ENCODE measurements around the gene ACBD6. TPM values are rescaled to one million over a fixed set of nuclear protein-coding genes. Genes with fewer than 3 reads are reported as not detected.

The ACBD6 gene
- total RNA-seq, 1 experiment from 2014 or later: 48.5 TPM

DNA sequence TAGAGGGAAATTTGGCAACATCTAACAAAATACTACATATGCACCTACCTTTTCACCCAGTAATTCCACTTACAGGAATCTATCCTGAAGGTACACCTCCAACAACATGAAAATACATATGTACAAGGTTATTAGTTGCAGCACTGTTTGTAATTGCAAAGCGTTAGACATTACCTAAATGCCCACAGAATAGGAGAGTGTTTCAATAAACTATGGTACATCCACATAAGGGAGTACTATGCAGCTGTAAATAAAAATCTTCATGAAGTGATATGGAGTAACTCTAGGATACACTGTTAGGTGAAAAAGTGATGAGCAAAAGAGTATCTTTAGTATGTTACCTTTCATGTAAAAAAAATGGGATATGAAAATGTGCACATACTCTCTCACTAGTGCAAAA is 126.1 kb downstream of the ACBD6 start:
- TF ChIP-seq POLR2AphosphoS5 (IDR thresholded peaks at IDR 0.05; ENCODE audit: low read depth, low read length) (no peak), SIN3A (IDR thresholded peaks at IDR 0.05; ENCODE audit: borderline replicate concordance, insufficient read depth, low read depth, low read length) (no peak), TCF7L2 (IDR thresholded peaks at IDR 0.05; ENCODE audit: low read depth, low read length) (no peak)
- TF ChIP-seq, protein P1, sequence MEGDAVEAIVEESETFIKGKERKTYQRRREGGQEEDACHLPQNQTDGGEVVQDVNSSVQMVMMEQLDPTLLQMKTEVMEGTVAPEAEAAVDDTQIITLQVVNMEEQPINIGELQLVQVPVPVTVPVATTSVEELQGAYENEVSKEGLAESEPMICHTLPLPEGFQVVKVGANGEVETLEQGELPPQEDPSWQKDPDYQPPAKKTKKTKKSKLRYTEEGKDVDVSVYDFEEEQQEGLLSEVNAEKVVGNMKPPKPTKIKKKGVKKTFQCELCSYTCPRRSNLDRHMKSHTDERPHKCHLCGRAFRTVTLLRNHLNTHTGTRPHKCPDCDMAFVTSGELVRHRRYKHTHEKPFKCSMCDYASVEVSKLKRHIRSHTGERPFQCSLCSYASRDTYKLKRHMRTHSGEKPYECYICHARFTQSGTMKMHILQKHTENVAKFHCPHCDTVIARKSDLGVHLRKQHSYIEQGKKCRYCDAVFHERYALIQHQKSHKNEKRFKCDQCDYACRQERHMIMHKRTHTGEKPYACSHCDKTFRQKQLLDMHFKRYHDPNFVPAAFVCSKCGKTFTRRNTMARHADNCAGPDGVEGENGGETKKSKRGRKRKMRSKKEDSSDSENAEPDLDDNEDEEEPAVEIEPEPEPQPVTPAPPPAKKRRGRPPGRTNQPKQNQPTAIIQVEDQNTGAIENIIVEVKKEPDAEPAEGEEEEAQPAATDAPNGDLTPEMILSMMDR (IDR thresholded peaks at IDR 0.05): no peak
- TF ChIP-seq, protein P2, sequence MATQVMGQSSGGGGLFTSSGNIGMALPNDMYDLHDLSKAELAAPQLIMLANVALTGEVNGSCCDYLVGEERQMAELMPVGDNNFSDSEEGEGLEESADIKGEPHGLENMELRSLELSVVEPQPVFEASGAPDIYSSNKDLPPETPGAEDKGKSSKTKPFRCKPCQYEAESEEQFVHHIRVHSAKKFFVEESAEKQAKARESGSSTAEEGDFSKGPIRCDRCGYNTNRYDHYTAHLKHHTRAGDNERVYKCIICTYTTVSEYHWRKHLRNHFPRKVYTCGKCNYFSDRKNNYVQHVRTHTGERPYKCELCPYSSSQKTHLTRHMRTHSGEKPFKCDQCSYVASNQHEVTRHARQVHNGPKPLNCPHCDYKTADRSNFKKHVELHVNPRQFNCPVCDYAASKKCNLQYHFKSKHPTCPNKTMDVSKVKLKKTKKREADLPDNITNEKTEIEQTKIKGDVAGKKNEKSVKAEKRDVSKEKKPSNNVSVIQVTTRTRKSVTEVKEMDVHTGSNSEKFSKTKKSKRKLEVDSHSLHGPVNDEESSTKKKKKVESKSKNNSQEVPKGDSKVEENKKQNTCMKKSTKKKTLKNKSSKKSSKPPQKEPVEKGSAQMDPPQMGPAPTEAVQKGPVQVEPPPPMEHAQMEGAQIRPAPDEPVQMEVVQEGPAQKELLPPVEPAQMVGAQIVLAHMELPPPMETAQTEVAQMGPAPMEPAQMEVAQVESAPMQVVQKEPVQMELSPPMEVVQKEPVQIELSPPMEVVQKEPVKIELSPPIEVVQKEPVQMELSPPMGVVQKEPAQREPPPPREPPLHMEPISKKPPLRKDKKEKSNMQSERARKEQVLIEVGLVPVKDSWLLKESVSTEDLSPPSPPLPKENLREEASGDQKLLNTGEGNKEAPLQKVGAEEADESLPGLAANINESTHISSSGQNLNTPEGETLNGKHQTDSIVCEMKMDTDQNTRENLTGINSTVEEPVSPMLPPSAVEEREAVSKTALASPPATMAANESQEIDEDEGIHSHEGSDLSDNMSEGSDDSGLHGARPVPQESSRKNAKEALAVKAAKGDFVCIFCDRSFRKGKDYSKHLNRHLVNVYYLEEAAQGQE (IDR thresholded peaks at IDR 0.05; ENCODE audit: insufficient read depth in 1 of 2, low read depth in 2 of 2, low read length in 1 of 2): no peak
- CTCF ChIA-PET: no interaction called here

DNA sequence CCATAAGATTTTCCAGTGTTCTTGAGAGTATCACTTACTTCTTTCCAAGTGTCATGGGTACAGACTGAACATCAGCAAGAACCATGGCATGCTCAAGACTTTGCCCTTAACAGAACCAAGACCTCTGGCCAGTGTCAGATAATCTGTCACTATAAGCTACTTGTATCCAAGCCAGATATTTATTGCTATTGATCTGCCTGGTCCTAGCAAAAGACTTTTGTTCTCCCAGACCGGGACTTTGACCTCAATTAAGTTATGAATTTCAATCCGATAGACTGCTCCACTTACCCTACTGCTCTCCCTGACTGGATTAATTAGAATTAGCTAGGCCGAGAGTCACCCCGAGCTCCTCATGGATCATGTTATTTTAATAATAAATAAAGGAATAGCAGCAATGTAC is 129.6 kb downstream of the ACBD6 start:
- intact Hi-C loops (cut with micrococcal nuclease; ENCODE audit: unreplicated experiment): no loop called here
- no peak for ATAC-seq

More for the DNA sequence above, 126.1 kb downstream of the ACBD6 start:
- ATAC-seq: no peak
- POLR2A ChIA-PET: no interaction called here
- no TSS peak for BruUV-seq (replicated peaks)
- Histone ChIP-seq H3K27me3 (ENCODE audit: control insufficient read depth, insufficient read depth, low read length) (no peaks in the 10 kb centered on the region), H3K4me1 (ENCODE audit: control insufficient read depth, insufficient read depth, low read length) (no peaks in the 10 kb centered on the region), H3K27ac (ENCODE audit: low read length) (no peak overlapping the region), H3K36me3 (ENCODE audit: control insufficient read depth, insufficient read depth, low read length) (no peaks in the 10 kb centered on the region), H3K4me3 (ENCODE audit: low read depth in 2 of 2, low read length in 2 of 2) (no peak overlapping the region), H3K9me3 (ENCODE audit: control insufficient read depth, insufficient read depth, low read depth, low read length) (peaks cover 21% of the 10 kb centered on the region; the same call in 1 of the 2 replicates)
- intact Hi-C loops (cut with micrococcal nuclease; ENCODE audit: unreplicated experiment) (no loop called here), in situ Hi-C loops (cut with HindIII; ENCODE audit: low pct_unique_long_range_greater_than_20kb, low sequenced_read_pairs) (no loop called here)
- DNase-seq (ENCODE audit: low read depth, low spot score): no peak

DNA sequence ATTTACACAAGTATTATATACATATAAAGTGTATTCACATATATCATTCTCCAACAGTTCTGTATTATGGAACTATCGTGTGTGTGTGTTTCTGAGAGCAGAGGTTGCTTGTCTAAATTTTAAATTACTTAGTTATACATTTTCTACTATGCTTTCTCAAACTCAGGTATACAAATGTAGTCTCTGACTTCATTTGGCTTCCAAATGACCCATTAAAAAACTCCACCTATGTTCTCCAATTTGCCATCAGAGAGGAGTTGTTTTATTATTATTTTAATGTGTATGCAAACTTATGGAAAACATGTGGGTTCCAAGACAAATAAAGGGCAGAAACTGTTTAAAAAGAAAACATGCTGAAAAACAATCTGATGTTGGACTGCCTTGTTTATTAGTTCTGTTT is 131.8 kb downstream of the ACBD6 start:
- Histone ChIP-seq H3K36me3 (ENCODE audit: control insufficient read depth, insufficient read depth, low read length) (no peaks in the 10 kb centered on the region), H3K4me1 (ENCODE audit: control insufficient read depth, insufficient read depth, low read length) (no peaks in the 10 kb centered on the region), H3K27ac (ENCODE audit: low read length) (no peak overlapping the region), H3K4me3 (ENCODE audit: low read depth in 2 of 2, low read length in 2 of 2) (no peak overlapping the region), H3K27me3 (ENCODE audit: control insufficient read depth, insufficient read depth, low read length) (no peaks in the 10 kb centered on the region), H3K9me3 (ENCODE audit: control insufficient read depth, insufficient read depth, low read depth, low read length) (no peaks in the 10 kb centered on the region)
- TF ChIP-seq, protein P1 (IDR thresholded peaks at IDR 0.05): no peak
- TF ChIP-seq, protein P2 (IDR thresholded peaks at IDR 0.05; ENCODE audit: insufficient read depth in 1 of 2, low read depth in 2 of 2, low read length in 1 of 2): no peak
- TF ChIP-seq SIN3A (IDR thresholded peaks at IDR 0.05; ENCODE audit: borderline replicate concordance, insufficient read depth, low read depth, low read length) (no peak), TCF7L2 (IDR thresholded peaks at IDR 0.05; ENCODE audit: low read depth, low read length) (no peak), POLR2AphosphoS5 (IDR thresholded peaks at IDR 0.05; ENCODE audit: low read depth, low read length) (no peak)
- ATAC-seq (no peak), DNase-seq (ENCODE audit: low read depth, low spot score) (no peak)
- in situ Hi-C loops (cut with HindIII; ENCODE audit: low pct_unique_long_range_greater_than_20kb, low sequenced_read_pairs): no loop called here
- CTCF ChIA-PET: no interaction called here
- intact Hi-C loops (cut with micrococcal nuclease; ENCODE audit: unreplicated experiment): no loop called here
- no TSS peak for BruUV-seq (replicated peaks)
- POLR2A ChIA-PET: no interaction called here

More for the DNA sequence above, 129.6 kb downstream of the ACBD6 start:
- H3K36me3 ChIP-seq (ENCODE audit: control insufficient read depth, insufficient read depth, low read length): no peaks in the 10 kb centered on the region
- no peaks in the 10 kb centered on the region for H3K4me1 ChIP-seq (ENCODE audit: control insufficient read depth, insufficient read depth, low read length)
- in situ Hi-C loops (cut with HindIII; ENCODE audit: low pct_unique_long_range_greater_than_20kb, low sequenced_read_pairs): no loop called here
- no peaks in the 10 kb centered on the region for H3K27me3 ChIP-seq (ENCODE audit: control insufficient read depth, insufficient read depth, low read length)
- H3K27ac ChIP-seq (ENCODE audit: low read length): no peak overlapping the region
- DNase-seq (ENCODE audit: low read depth, low spot score): no peak
- ChIA-PET CTCF (no interaction called here), POLR2A (no interaction called here)
- H3K4me3 ChIP-seq (ENCODE audit: low read depth in 2 of 2, low read length in 2 of 2): no peak overlapping the region
- H3K9me3 ChIP-seq (ENCODE audit: control insufficient read depth, insufficient read depth, low read depth, low read length): no peaks in the 10 kb centered on the region
- TF ChIP-seq TCF7L2 (IDR thresholded peaks at IDR 0.05; ENCODE audit: low read depth, low read length): no peak
- no TSS peak for BruUV-seq (replicated peaks)

Data from Panc1 (cell line).